GM21367 (cell line): ENCODE measurements around the gene HOXB3.

Source experiments
- ATAC-seq: cut with Tn5 transposase; IDR thresholded peaks from one replicate; pipeline ENCODE4 v1.9.1; 2021; ENCODE audit not compliant: unreplicated experiment

Gene HOXB3

GRCh38 chr17:48589831-48590606, at the start of gene HOXB3:
HOXB3 (minus strand) TSS chr17:48590241; CDS start chr17:48552474, 37,767 bp downstream.
- no peak for ATAC-seq

DNA sequence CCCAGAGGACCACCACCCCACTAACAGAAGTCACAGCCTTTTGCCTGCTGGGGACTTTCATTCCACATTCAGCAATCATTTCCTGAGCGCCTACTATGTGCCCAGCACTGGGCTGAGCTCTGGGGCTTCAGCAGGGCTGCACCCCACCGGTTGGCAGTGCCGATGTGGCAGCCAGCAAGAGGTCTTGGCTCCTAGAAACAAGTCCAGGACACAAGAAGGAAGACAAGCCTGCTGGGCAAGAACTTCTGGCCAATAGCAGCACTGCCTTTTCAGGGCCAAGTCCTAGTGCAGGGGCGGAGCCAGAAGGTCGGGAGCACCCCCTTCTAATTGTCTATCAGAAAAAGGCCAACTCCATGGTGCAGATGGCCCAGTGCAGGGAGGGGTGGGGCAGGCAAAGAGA, 49.1 kb upstream of the HOXB3 start:
- no peak for ATAC-seq

GRCh38 chr17:48637323-48638260, 47.6 kb upstream of the HOXB3 start:
- ATAC-seq: no peak

GRCh38 chr17:48636177-48637018, 46.4 kb upstream of the HOXB3 start:
- ATAC-seq: no peak

DNA sequence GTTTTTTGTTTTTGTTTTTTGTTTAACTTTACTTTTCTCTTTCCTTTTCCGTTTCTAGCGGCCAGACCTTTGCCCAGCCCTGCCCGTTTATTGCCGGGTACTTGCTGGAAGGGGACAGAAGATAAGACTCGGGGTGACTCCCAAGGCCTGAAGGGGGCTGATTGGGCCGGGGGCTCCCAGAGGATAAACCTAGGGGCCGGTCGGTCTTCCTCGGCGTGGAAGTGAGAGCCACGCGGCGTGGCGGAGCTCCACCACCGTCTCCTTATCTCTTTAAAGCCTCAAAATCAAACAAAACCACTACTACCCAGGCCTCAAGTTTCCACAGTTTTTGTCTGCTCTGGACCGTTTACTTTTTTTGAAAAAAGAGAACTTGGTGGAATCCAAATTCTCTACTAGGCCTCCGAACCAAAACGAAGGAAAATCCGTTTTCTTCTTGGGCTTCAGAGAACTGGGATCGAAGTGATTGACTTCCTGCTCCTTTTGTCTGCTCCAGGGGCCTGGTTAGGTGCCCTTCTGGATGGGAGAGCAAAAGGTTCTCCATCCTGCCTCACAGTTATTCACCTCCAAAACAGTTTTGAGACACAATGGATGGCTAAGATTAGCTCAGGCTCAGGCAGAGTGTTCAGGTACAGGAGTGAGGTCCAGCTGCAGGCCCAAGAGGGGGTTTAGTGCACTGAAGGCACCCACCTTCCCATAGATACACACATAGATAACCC, 44.6 kb upstream of the HOXB3 start:
- ATAC-seq: no peak

DNA sequence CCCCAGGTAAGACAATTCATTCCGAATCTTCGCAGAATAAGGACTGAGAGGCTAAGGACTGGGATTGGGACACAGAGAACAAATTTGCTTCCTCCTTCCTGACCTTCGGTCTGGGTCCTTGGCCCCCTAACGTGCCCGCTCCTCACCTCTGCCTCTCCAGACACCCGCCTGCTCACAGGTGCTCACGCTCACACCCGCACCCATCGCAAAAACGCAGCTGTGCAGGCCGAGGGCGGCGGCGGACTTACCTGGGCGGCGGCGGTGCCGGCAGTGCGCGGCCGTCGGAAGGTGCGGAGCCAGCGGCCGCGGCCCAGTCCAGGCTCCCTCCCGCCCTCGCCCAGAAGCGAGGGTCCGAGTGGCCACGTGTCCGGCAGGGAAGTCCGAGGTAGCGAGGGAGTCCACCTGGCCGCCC, 43.2 kb upstream of the HOXB3 start:
- ATAC-seq: no peak

GRCh38 chr17:48632579-48633265, 42.7 kb upstream of the HOXB3 start:
- ATAC-seq: no peak

DNA sequence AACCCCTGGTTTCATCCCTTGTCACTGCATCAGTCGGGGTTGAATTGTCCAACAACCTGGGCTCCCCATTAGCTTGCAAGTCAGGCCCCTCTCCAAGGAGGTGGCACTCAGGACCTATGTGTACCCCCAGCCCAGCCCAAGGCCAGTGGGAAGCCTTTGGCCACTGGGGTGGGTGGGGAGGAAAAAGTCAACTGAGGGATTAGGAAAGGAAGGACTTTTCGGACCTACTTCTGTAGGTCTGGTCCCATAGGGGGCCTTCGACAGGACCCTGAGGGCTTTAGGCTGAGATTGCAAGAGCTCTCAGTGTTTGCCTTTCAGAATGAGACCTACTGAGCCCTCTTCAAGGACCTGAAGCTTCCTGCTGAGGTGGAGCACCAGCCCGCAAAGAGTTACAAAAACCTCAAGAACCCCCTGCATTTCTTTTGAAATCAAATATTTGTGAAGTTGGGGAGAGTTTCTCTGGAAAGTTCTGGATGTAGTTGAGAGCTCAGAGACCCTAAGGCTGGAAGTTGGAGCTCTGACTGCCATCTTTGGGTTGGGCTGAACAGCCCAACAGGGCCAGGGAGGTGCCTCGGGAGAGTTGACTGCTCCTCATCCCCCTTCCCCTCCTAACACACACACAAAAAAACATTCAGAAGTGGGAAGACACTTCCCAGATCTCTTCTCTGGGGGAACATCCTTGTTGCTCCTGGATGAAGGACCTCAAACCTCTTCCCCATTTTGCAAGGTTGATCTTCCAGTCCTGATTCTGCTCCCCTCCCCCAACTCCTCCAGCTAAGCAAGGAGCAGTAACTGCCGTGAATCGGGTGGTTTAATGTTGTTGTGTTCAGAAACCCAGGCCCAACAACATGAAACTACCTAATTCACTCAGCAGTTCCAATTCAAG, 41.9 kb upstream of the HOXB3 start:
- ATAC-seq: no peak

DNA sequence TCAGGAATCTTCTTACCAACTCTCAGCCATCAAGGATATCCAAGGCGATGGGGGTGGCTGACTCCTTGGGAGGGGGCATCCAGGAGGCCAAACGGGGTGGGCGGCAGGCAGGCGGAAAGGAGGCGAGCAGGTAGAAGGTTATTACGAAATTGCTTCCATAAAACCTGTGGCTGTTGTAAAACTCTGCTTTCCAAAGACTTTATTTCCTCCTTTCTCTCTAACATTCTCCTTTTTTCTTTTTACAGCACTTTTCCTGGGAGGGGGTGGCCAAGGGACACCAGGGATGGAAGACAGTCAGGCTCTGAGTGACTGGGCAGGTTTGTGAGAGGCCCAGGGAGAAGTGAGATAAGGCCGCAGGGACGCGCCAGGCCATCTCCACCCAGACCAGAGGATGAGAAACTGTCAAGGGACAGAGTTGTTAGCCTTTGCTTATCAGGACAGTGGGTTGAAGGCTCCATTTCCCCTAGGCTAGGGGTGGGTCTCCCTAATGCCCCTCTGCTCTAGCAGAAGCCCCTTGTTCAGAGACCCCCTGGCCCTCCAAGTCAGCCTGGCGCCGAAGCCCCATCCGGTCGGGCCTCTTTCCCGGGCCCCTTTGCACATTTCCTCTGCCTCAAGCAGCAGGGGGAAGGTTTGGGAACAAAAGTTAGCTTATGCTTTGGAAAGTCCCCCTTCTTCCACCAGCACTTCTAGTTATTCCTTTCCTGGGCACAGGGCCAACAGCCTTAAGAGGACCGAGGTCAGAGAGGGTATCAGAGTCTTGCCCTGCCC, 41.1 kb upstream of the HOXB3 start:
- ATAC-seq: no peak

DNA sequence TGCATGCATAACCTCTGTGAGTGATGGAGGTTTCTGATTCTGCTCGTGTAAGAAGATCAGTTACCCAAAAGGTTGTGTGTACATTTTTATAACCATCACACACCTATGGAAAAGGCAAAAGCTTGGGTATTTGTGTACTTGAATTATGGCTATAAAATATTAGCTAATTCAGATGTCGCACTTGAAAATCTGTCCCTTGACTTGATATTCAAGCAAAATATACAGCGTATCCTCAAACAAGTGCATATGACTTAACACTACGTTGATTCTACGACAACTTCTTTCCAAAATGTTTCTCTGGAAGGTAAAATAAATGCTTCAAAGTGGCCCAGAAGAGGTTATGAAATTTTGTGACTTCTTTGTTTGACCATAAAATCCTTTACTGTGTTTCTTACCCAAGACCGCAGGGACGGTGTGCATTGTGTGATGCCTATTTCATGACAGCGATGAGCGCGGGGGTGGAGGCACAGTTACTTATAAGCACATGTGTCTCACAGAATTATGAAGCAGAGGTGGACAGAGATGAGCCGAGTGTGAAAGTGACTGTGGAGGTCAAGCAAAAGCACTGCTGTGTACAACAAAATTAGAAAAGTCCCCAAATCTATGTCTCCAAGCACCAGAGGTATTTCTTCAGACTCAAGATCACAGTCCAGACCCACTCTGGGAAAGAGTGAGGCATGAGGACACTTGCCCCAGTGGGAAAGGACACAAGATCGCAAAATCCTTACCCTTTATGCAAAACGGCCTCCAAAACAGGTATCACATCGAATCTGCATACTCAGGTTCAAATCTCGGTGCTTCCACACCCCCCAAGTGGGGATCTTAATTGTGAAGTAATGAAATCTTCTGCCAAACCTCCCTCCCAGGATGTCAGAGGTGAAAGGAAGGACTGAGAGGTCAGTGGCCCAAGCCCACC, 40.2 kb upstream of the HOXB3 start:
- ATAC-seq: no peak

DNA sequence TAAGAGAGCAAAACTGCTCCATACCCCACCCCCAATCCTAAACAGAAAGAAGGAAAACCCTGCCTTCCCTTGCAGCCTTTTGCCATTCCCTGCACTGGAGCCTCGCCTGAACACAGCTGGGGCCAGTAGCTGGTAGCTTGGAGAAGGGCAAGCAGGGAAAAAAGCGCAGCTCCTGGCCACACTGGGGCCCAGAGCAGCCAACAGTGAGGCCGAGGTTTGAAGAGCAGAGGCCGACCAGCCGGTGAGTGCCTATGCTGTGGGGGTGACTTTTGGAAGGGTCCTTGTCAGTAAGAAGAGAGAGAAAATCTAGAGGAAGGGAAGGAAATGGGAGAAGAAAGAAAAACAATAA, 39.3 kb upstream of the HOXB3 start:
- no peak for ATAC-seq

DNA sequence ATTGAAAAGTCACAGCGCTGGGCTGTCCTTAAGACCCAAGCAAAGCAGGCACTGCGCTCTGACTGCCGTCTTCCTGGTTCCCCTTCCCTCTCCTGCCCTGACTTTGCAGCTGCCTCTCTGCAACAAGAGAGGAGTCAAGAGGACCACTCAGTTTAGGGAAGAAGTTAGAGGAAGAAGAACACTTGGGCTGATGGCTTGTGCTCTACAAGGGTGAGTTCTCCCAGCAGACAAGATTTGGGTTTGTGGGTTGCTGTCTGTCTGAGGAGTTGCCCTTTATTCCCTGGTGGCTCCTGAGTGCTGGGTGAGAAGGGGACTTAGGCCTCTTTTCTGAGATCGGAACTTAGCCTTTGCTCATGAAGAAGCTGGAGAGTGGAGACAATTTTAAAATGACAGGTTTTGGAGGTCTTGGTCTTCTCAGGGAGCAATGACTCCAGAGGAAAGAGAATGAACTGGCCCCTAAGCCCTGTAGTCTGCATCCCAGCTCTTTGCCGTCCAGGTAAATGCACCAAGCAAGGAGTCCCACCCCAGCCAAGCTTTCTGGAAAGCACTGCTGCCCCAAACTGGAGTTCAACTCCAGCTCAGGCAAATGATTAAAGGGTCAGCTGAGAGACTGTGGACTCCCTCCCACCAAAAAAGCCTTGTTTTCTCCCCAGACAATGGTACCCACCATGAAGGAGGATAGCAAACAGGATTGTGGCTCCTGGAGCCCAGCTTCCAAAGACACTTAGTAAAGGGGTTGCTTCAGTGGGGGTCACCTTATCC, 38.8 kb upstream of the HOXB3 start:
- ATAC-seq: no peak

DNA sequence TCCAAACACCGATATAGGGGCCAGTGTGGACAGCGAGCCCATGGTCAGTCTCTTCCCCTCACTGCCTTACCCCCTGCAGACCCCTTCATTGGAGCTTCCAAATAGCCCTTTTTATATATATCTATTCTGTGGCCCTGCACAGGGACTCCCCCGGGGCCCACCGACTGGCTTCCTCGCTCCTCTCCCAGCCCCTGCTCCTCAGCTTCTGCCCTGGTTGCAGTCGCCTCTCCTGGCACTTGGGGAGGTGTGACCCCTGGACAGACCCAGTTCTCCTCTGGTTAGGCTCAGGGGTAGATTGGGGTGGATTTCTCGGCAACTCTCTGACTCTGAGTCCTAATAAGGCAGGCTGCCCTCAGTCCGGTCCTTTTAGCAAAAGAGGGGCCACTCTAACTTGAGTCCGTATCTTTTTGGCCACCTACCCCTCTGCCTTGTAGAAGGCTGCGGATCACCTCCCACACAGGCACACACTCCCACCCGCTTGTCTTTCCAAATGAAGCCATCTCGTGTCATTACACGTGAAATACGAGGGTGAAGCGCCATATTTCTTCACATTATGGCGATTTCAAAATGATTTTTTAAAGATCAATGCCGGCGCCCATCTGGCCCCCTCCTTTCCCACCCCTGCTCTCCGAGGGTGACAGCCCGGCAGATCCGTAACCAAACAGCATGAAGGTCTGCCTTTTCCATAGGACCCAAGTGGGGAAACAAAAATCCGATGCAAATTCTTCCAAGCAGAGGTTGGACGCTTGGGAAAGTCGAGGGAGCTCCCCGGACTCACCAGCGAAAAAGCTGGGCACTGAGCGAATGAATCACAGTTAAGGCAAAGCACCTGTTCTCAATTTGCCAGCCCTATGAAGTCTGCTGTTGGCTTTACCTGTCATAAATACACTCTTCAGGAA, 37.8 kb upstream of the HOXB3 start:
- ATAC-seq: no peak

GRCh38 chr17:48627118-48627597, 37.1 kb upstream of the HOXB3 start:
- no peak for ATAC-seq
